ENCODE measurements around the gene LIF. TPM values are rescaled to one million over a fixed set of nuclear protein-coding genes. Genes with fewer than 3 reads are reported as not detected.

LIF gene
- total and polyA plus RNA-seq, 2 of the 4 experiments (the other 2 are of a cell fraction), result 130 to 214 TPM

DNA sequence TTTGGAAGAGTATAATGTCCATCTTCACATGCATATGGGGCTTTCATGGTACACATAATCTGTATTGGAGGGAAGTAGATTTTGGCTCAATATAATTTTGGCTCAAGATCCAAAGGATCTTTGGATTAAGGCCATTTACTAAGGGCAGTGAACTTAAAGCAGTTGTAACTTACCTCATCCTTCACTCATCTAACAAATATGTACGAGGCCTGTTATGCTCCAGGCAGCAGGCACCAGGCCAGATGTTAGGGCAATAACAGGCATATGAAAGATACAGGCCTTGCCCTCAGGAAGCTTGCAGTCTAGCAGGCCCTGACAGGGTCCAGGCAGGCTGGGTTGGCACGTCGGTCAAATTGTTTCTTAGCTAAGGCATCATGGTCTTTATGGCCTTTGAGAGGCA, 44.6 kb downstream of the LIF start:
- Histone ChIP-seq H4K8ac (ENCODE audit: low read depth in 2 of 2, low read length in 2 of 2) (peak overlapping the region; percentile 93), H4K5ac (ENCODE audit: low read depth, low read length) (peak overlapping the region; percentile 86), H3K4ac (ENCODE audit: low read depth, low read length) (peak overlapping the region; percentile 99), H3K4me1 (ENCODE audit: control insufficient read depth, insufficient read depth, low read length) (peaks cover 42% of the 10 kb centered on the region), H3K23ac (ENCODE audit: low read depth, low read length) (peak overlapping the region; percentile 94; the same call in 1 of the 2 replicates), H3K79me1 (ENCODE audit: low read depth in 1 of 2, low read length in 2 of 2) (peaks cover 0 to 9% of the 10 kb centered on the region in 2 experiments; a peak in 2 of 4 replicates), H3K14ac (replicated peaks; ENCODE audit: low read depth, low read length) (peak overlapping the region; percentile 87), H3K9ac (ENCODE audit: low read depth, low read length) (no peak overlapping the region), H4K91ac (ENCODE audit: insufficient read depth, low read depth, low read length) (peak overlapping the region; percentile 98), H2BK5ac (ENCODE audit: low read depth, low read length, poor library complexity, severe bottlenecking) (peak overlapping the region; percentile 96), H3K27me3 (ENCODE audit: control insufficient read depth, insufficient read depth, low read length) (no peaks in the 10 kb centered on the region), H3K27ac (ENCODE audit: insufficient read depth, low read length) (peak overlapping the region; percentile 88), H3K9me1 (ENCODE audit: insufficient read depth, low read length) (peaks cover 35% of the 10 kb centered on the region), H2BK20ac (ENCODE audit: low read depth, low read length) (peak overlapping the region; percentile 98), H2AFZ (replicated peaks; ENCODE audit: low read length, poor library complexity) (peak overlapping the region; percentile 25), H2AK5ac (ENCODE audit: low read depth, low read length) (peak overlapping the region; percentile 99), H3K9me3 (ENCODE audit: control insufficient read depth, insufficient read depth, low read length) (peaks cover 3% of the 10 kb centered on the region), H3K18ac (ENCODE audit: low read depth, low read length) (peak overlapping the region; percentile 95), H2BK15ac (ENCODE audit: low read depth, low read length) (peak overlapping the region; percentile 99), H3K56ac (ENCODE audit: extremely low read depth, insufficient read depth, low read length) (peak overlapping the region; percentile 47; the same call in 1 of the 2 replicates), H3K36me3 (ENCODE audit: control insufficient read depth, insufficient read depth, low read length) (no peaks in the 10 kb centered on the region), H3K4me3 (ENCODE audit: insufficient read depth, low read depth, low read length) (no peak overlapping the region), H4K20me1 (ENCODE audit: insufficient read depth, low read length) (no peaks in the 10 kb centered on the region), H2AK9ac (replicated peaks; ENCODE audit: low read depth, low read length, poor library complexity) (peak overlapping the region; percentile 58), H2BK120ac (ENCODE audit: low read depth, low read length) (peak overlapping the region; percentile 98), H3K4me2 (ENCODE audit: low read depth, low read length) (no peak overlapping the region)
- POLR2A ChIA-PET (ENCODE audit: unreplicated experiment), result no interaction called here
- in situ Hi-C loops (cut with MboI; ENCODE audit: low sequenced_read_pairs), result loop anchor here (5.0 kb wide), 1 partner anchor 90 kb away; no protein-coding TSS in a partner anchor
- ATAC-seq (ENCODE audit: low read depth) (no peak), DNase-seq (peak; percentile 92)
- no TSS peak for BruUV-seq (replicated peaks)
- CTCF ChIA-PET, result interaction anchor here (0.9 kb wide), 1 partner anchor 54 kb away, joined by 4 read pairs; no protein-coding TSS in a partner anchor
- TF ChIP-seq, protein P1, sequence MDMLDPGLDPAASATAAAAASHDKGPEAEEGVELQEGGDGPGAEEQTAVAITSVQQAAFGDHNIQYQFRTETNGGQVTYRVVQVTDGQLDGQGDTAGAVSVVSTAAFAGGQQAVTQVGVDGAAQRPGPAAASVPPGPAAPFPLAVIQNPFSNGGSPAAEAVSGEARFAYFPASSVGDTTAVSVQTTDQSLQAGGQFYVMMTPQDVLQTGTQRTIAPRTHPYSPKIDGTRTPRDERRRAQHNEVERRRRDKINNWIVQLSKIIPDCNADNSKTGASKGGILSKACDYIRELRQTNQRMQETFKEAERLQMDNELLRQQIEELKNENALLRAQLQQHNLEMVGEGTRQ (IDR thresholded peaks at IDR 0.05; ENCODE audit: low read depth, low read length), result peak; percentile 44; the same call in 1 of the 2 replicates
- peak; percentile 90 for TF ChIP-seq RCOR1 (IDR thresholded peaks at IDR 0.05; ENCODE audit: insufficient replicate concordance, low read length)
- TF ChIP-seq SMC3 (IDR thresholded peaks at IDR 0.05; ENCODE audit: low read depth, low read length), result no peak
- TF ChIP-seq, protein P2, sequence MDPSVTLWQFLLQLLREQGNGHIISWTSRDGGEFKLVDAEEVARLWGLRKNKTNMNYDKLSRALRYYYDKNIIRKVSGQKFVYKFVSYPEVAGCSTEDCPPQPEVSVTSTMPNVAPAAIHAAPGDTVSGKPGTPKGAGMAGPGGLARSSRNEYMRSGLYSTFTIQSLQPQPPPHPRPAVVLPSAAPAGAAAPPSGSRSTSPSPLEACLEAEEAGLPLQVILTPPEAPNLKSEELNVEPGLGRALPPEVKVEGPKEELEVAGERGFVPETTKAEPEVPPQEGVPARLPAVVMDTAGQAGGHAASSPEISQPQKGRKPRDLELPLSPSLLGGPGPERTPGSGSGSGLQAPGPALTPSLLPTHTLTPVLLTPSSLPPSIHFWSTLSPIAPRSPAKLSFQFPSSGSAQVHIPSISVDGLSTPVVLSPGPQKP (IDR thresholded peaks at IDR 0.05; ENCODE audit: borderline replicate concordance, low read depth, low read length), result no peak
- TF ChIP-seq BHLHE40 (IDR thresholded peaks at IDR 0.05; ENCODE audit: low read depth, low read length), result no peak
- no peak for TF ChIP-seq MAZ (IDR thresholded peaks at IDR 0.05; ENCODE audit: borderline replicate concordance, low read depth, low read length)
- TF ChIP-seq RAD21 (IDR thresholded peaks at IDR 0.05; ENCODE audit: low read length), result no peak
- TF ChIP-seq RFX5 (IDR thresholded peaks at IDR 0.05; ENCODE audit: low read depth, low read length), result no peak
- TF ChIP-seq POLR2A (IDR thresholded peaks at IDR 0.05; ENCODE audit: low read depth, low read length), result no peak
- TF ChIP-seq FOS (IDR thresholded peaks at IDR 0.05; ENCODE audit: low read depth, low read length), result no peak
- TF ChIP-seq NFE2L2 (IDR thresholded peaks at IDR 0.05; ENCODE audit: low read depth, low read length), result no peak
- TF ChIP-seq MAFK (IDR thresholded peaks at IDR 0.05; ENCODE audit: low read depth, low read length), result no peak
- TF ChIP-seq CHD1 (IDR thresholded peaks at IDR 0.05; ENCODE audit: low read depth, low read length), result no peak
- TF ChIP-seq, protein P3, sequence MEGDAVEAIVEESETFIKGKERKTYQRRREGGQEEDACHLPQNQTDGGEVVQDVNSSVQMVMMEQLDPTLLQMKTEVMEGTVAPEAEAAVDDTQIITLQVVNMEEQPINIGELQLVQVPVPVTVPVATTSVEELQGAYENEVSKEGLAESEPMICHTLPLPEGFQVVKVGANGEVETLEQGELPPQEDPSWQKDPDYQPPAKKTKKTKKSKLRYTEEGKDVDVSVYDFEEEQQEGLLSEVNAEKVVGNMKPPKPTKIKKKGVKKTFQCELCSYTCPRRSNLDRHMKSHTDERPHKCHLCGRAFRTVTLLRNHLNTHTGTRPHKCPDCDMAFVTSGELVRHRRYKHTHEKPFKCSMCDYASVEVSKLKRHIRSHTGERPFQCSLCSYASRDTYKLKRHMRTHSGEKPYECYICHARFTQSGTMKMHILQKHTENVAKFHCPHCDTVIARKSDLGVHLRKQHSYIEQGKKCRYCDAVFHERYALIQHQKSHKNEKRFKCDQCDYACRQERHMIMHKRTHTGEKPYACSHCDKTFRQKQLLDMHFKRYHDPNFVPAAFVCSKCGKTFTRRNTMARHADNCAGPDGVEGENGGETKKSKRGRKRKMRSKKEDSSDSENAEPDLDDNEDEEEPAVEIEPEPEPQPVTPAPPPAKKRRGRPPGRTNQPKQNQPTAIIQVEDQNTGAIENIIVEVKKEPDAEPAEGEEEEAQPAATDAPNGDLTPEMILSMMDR (conservative IDR thresholded peaks at IDR 0.05; ENCODE audit: low read depth, low read length), result no peak
- no peak for TF ChIP-seq MXI1 (IDR thresholded peaks at IDR 0.05; ENCODE audit: borderline replicate concordance, low read depth, low read length)
- intact Hi-C loops (cut with micrococcal nuclease), result no loop called here
- WGBS, 2 experiments (ENCODE audit: extremely low coverage in 2 of 2, insufficient read length in 1 of 2), result 11% methylated on average over 1 of the region's 3 CpGs; no CpG with 5 or more reads in 1 of the 2 experiments
- dilution Hi-C loops (cut with HindIII; ENCODE audit: low sequenced_read_pairs, unreplicated experiment), result no loop called here
